ENCODE measurements around the gene CXCL13. TPM values are rescaled to one million over a fixed set of nuclear protein-coding genes. Genes with fewer than 3 reads are reported as not detected.

The CXCL13 gene
- total RNA-seq, 4 donors from 2014 or later = 0.42 to 5.9 (median 0.90) TPM; not detected in 1

DNA sequence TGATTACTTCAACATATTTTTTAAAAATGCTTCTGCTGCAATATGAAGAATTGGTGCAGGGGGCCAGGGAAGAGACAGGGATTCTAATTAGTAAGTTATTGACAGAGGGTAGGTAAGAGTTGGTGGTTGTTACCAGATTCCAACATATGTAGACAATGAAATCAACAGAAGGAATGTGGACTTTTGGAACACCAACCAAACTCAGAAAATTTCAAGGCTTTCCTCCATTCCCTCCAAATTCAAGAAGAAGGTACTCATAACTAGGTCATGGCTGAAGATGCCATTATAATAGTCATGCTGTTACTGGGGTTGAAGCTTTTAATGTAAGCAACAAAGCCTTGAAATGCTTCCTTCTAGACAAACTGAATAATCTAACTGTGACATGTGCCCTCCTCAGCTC is 22.9 kb upstream of the CXCL13 start:
- TF ChIP-seq EP300 (IDR thresholded peaks at IDR 0.05) = no peak
- no peak for TF ChIP-seq POLR2A (IDR thresholded peaks at IDR 0.05)
- TF ChIP-seq, protein P1, sequence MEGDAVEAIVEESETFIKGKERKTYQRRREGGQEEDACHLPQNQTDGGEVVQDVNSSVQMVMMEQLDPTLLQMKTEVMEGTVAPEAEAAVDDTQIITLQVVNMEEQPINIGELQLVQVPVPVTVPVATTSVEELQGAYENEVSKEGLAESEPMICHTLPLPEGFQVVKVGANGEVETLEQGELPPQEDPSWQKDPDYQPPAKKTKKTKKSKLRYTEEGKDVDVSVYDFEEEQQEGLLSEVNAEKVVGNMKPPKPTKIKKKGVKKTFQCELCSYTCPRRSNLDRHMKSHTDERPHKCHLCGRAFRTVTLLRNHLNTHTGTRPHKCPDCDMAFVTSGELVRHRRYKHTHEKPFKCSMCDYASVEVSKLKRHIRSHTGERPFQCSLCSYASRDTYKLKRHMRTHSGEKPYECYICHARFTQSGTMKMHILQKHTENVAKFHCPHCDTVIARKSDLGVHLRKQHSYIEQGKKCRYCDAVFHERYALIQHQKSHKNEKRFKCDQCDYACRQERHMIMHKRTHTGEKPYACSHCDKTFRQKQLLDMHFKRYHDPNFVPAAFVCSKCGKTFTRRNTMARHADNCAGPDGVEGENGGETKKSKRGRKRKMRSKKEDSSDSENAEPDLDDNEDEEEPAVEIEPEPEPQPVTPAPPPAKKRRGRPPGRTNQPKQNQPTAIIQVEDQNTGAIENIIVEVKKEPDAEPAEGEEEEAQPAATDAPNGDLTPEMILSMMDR (IDR thresholded peaks at IDR 0.05) = no peak
- no peaks in the 10 kb centered on the region for H3K9me3 ChIP-seq
- DNase-seq (ENCODE audit: low spot score in 2 of 2) = no peak
- no peak overlapping the region for H3K4me3 ChIP-seq
- no peak overlapping the region for H3K27ac ChIP-seq
- H3K4me1 ChIP-seq = peaks cover 0 to 25% (median 3%) of the 10 kb centered on the region in 4 donors
- no peaks in the 10 kb centered on the region for H3K27me3 ChIP-seq
- no peaks in the 10 kb centered on the region for H3K36me3 ChIP-seq

GRCh38 chr4:77586951-77587383 is 18.7 kb upstream of the CXCL13 start:
- no peak overlapping the region for H3K27ac ChIP-seq
- H3K36me3 ChIP-seq = no peaks in the 10 kb centered on the region
- TF ChIP-seq, protein P1 (IDR thresholded peaks at IDR 0.05) = no peak
- no peak for TF ChIP-seq POLR2A (IDR thresholded peaks at IDR 0.05)
- WGBS, 2 donors = 61 to 76% methylated on average over 6 of the region's 6 CpGs
- no peak for DNase-seq (ENCODE audit: low spot score in 2 of 2)
- no peaks in the 10 kb centered on the region for H3K9me3 ChIP-seq
- H3K4me3 ChIP-seq = no peak overlapping the region
- no peaks in the 10 kb centered on the region for H3K27me3 ChIP-seq
- peaks cover 0 to 8% (median 0%) of the 10 kb centered on the region in 4 donors for H3K4me1 ChIP-seq

DNA sequence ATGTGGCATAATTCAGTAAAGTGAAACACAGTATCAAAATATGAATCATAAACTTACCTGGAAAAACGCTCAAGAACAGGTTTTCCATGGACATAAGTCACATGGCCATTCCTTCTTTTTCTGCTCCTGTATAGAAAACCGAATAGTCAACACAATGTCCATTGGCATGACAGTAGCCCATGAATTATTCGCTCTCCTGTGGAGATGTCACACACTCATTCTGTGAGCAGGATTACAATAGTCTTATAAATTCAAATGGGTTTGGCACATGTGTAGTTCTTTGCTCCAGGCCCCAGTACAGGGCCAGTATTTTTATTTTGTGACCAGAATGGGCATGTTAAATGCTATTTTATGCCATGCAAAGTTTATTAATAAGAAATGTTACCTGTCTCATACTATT is 15.1 kb upstream of the CXCL13 start:
- Histone ChIP-seq H3K4me3 (no peak overlapping the region), H3K36me3 (no peaks in the 10 kb centered on the region), H3K27ac (no peak overlapping the region), H3K9me3 (no peaks in the 10 kb centered on the region), H3K27me3 (no peaks in the 10 kb centered on the region), H3K4me1 (peaks cover 0 to 6% (median 0%) of the 10 kb centered on the region in 4 donors)
- DNase-seq (ENCODE audit: low spot score in 2 of 2) = no peak
- WGBS, 2 donors = 88 to 90% methylated on average over 3 of the region's 3 CpGs
- no peak for TF ChIP-seq EP300 (IDR thresholded peaks at IDR 0.05)
- TF ChIP-seq, protein P1 (IDR thresholded peaks at IDR 0.05) = no peak
- no peak for TF ChIP-seq POLR2A (IDR thresholded peaks at IDR 0.05)

GRCh38 chr4:77591532-77591931 is 14.1 kb upstream of the CXCL13 start:
- Histone ChIP-seq H3K9me3 (no peaks in the 10 kb centered on the region), H3K4me1 (peaks cover 0 to 6% (median 0%) of the 10 kb centered on the region in 4 donors), H3K27me3 (no peaks in the 10 kb centered on the region), H3K27ac (no peak overlapping the region), H3K4me3 (no peak overlapping the region), H3K36me3 (no peaks in the 10 kb centered on the region)
- no peak for DNase-seq (ENCODE audit: low spot score in 2 of 2)
- 94 to 100% methylated on average over 1 of the region's 1 CpG for WGBS, 2 donors
- TF ChIP-seq POLR2A (IDR thresholded peaks at IDR 0.05) (no peak), EP300 (IDR thresholded peaks at IDR 0.05) (no peak)
- TF ChIP-seq, protein P1 (IDR thresholded peaks at IDR 0.05) = no peak

DNA sequence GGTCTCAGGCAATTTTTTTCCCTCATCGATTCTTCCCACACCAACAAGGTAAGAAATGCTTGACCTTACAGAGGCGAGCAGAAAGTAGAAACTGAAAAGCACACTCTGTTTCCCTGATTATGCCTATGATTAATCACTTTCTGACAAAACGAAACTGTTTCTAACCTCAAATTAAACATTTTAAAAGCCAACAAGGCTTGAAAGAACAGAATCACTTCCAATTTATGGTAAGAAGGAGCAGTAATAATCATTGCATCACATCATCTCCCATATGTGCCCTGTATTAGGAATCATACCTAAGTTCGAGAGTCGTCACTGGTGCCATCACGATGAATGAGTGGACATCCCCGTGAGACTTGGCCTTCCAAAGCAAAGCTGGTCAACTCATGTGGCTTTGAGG is 12.5 kb upstream of the CXCL13 start:
- Histone ChIP-seq H3K36me3 (no peaks in the 10 kb centered on the region), H3K4me1 (peaks cover 0 to 6% (median 0%) of the 10 kb centered on the region in 4 donors), H3K4me3 (no peak overlapping the region), H3K27me3 (no peaks in the 10 kb centered on the region), H3K9me3 (no peaks in the 10 kb centered on the region), H3K27ac (no peak overlapping the region)
- DNase-seq (ENCODE audit: low spot score in 2 of 2) = no peak
- TF ChIP-seq POLR2A (IDR thresholded peaks at IDR 0.05) = no peak
- no peak for TF ChIP-seq EP300 (IDR thresholded peaks at IDR 0.05)
- TF ChIP-seq, protein P1 (IDR thresholded peaks at IDR 0.05) = no peak
- WGBS, 2 donors = 75% methylated on average over 7 of the region's 7 CpGs

Measured in tibial nerve (tissue), 4 donors.